Right lobe of liver (tissue), 6 donors: ENCODE measurements around the gene ENTHD1. TPM values are rescaled to one million over a fixed set of nuclear protein-coding genes. Genes with fewer than 3 reads are reported as not detected.

Experiments used
- ATAC-seq, 4 donors: fragments of 200-7000 bp; cut with Tn5 transposase; one replicate each; pipeline ENCODE4 v1.9.1; 2020; ENCODE audit warnings: mild to moderate bottlenecking in 4 of 4, moderate library complexity in 4 of 4
- DNase-seq, 3 donors: peaks; one replicate each; pipeline ENCODE4 v3.0.0-alpha.2; 2020
- H3K27ac ChIP-seq, 3 donors: fragments of 200-600 bp; one replicate each; pipeline ENCODE4 v1.8.0; 2022
- H3K27me3 ChIP-seq, 2 donors: fragments of 200-600 bp; one replicate each; pipeline ENCODE4 v1.8.0; 2022
- H3K36me3 ChIP-seq, 4 donors: fragments of 200-600 bp; sonication (generic) in 1 of 4; one replicate each; pipeline versions ENCODE4 v1.5.1 to v1.8.0; 2017 to 2022; ENCODE audit warnings: control low read depth in 1 of 4
- H3K4me1 ChIP-seq, 4 donors: fragments of 200-600 bp; sonication (generic) in 1 of 4; one replicate each; pipeline versions ENCODE4 v1.5.1 to v1.8.0; 2017 to 2022; ENCODE audit warnings: control low read depth in 1 of 4
- H3K4me3 ChIP-seq, 3 donors: fragments of 200-600 bp; one replicate each; pipeline ENCODE4 v1.8.0; 2022
- H3K9me3 ChIP-seq, 4 donors: fragments of 200-600 bp; sonication (generic) in 1 of 4; one replicate each; pipeline versions ENCODE4 v1.5.1 to v1.8.0; 2017 to 2022; ENCODE audit warnings: control low read depth in 1 of 4
- POLR2A ChIP-seq: fragments of 450-650 bp; IDR thresholded peaks from one replicate; pipeline ENCODE4 v1.6.1; 2017; ENCODE audit warnings: antibody characterized with exemption, mild to moderate bottlenecking
- WGBS: methylation state at CpG from one replicate; pipeline ENCODE4 v1.1.6; 2018; ENCODE audit warnings: low coverage, low lambda C conversion rate; ENCODE audit not compliant: insufficient coverage; ENCODE audit errors: missing lambda C conversion rate; 5-methylcytosine and 5-hydroxymethylcytosine counted together
- intact Hi-C, 2 donors: fragments of 100-400 bp; cut with DNase I; formaldehyde crosslinking; loops; one replicate each; pipeline versions ENCODE4 v1.11.2 to v1.14.1; 2022
- total RNA-seq, 6 experiments: library from RNA; depleted of rRNA in 2 of 6; stranded (reverse); fragments of >200 nt in 2 of 6; fragmentation: NEBNext Ultra II Directional in 3 of 6; extraction: Animal tissue kit (Norgen Biotek cat#: 25700) in 3 of 6; gene quantifications; one replicate each; pipeline versions ENCODE4 v1.1.0 to v1.2.4, GENCODE V29; 2016 to 2023
- TF ChIP-seq, protein P1 (sequence below), 4 donors: fragments of 200-600 bp in 3 of 4; fragments of 450-650 bp in 1 of 4; IDR thresholded peaks; one replicate each; pipeline versions ENCODE4 v1.5.1 to v1.8.0; 2016 to 2022; ENCODE audit warnings: antibody characterized with exemption in 4 of 4, mild to moderate bottlenecking in 2 of 4
- donor health status: DM: no; HTN: yes; CAD: no.
- donor health status: DM: no; HTN: no; CAD: no.
- donor health status: DM: no; HTN: no; CAD: no.
- donor health status: DM: no; HTN: yes; CAD: no.
- donor health status: DM: no; HTN: yes; CAD: no.

ENTHD1 gene
- total RNA-seq, 6 experiments from 2014 or later = not detected

DNA sequence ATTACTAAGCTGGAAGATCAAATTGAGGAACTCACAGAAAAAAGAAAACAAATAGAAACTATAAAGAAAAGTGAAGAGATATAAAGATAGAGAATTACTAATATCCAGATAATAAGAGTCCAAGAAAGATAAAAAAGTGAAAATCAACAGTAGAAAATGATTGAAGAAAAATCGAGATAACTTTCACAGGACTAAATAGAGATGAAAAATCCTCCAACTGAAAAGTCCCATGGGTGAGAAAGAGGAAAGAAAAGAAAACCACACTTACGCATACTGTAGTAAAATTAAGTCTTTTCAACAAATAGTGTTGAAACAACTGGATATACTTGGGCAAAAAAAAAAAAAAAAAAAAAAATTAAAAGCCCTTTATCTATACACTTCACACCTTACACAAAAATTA, 60.0 kb downstream of the ENTHD1 start:
- no peak for TF ChIP-seq POLR2A
- TF ChIP-seq, protein P1, sequence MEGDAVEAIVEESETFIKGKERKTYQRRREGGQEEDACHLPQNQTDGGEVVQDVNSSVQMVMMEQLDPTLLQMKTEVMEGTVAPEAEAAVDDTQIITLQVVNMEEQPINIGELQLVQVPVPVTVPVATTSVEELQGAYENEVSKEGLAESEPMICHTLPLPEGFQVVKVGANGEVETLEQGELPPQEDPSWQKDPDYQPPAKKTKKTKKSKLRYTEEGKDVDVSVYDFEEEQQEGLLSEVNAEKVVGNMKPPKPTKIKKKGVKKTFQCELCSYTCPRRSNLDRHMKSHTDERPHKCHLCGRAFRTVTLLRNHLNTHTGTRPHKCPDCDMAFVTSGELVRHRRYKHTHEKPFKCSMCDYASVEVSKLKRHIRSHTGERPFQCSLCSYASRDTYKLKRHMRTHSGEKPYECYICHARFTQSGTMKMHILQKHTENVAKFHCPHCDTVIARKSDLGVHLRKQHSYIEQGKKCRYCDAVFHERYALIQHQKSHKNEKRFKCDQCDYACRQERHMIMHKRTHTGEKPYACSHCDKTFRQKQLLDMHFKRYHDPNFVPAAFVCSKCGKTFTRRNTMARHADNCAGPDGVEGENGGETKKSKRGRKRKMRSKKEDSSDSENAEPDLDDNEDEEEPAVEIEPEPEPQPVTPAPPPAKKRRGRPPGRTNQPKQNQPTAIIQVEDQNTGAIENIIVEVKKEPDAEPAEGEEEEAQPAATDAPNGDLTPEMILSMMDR (IDR thresholded peaks at IDR 0.05) = no peak
- H3K27ac ChIP-seq = no peak overlapping the region
- peaks cover 0 to 7% of the 10 kb centered on the region in 2 donors for H3K27me3 ChIP-seq
- no peak for DNase-seq
- H3K9me3 ChIP-seq = no peaks in the 10 kb centered on the region
- 42% methylated on average over 2 of the region's 2 CpGs for WGBS
- ATAC-seq = no peak
- H3K4me3 ChIP-seq = no peak overlapping the region
- intact Hi-C loops = no loop called here
- no peaks in the 10 kb centered on the region for H3K36me3 ChIP-seq
- no peaks in the 10 kb centered on the region for H3K4me1 ChIP-seq

DNA sequence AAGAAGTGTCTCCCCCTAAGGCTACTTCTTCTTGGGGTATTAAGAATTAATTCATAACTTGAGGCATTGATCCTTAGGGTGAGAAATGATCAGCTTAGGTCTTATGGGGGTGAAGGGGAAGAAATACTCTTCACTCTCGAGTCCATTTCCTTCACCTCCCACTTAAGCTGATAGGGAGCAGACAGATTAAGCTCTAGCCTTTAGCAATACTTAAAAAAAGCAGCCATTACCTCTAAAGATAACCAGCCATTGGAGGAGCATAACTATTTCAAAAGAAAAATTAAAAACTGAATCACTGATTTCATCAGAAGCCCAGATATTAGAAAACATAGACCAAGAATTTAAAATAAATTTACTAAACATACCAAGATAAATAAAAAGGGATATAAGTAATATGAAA, 60.5 kb downstream of the ENTHD1 start:
- H3K4me1 ChIP-seq = no peaks in the 10 kb centered on the region
- H3K4me3 ChIP-seq = no peak overlapping the region
- no peak overlapping the region for H3K27ac ChIP-seq
- H3K27me3 ChIP-seq = peaks cover 0 to 7% of the 10 kb centered on the region in 2 donors
- no peak for DNase-seq
- no peaks in the 10 kb centered on the region for H3K9me3 ChIP-seq
- H3K36me3 ChIP-seq = no peaks in the 10 kb centered on the region
- TF ChIP-seq, protein P1 (IDR thresholded peaks at IDR 0.05) = no peak
- TF ChIP-seq POLR2A = no peak
- WGBS = no CpG with 5 or more reads among the region's 1 CpG
- no peak for ATAC-seq
- intact Hi-C loops = no loop called here

DNA sequence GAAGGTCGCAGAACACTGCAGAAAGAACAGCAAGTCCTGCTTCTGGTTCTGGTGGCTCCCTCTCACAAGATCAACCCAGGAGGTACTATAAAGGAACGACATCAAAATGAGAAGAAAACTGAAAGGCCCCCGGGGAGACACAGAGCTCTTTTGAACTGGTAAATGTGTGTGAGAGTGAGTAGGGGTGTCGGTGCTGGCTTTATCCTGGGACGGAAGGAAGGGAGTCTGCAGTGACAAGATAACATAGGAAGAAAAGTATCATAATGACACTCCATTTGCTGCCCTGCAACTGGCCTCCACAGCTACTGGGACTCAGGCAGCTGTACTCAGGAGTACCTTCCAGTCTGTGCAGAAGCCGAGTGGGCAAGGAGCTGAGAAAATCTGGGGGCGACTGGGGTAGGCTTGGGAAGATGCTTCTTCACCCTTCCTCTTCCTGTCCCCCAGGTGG, 60.9 kb downstream of the ENTHD1 start:
- H3K4me1 ChIP-seq = no peaks in the 10 kb centered on the region
- no peaks in the 10 kb centered on the region for H3K36me3 ChIP-seq
- intact Hi-C loops = no loop called here
- H3K27me3 ChIP-seq = peaks cover 0 to 7% of the 10 kb centered on the region in 2 donors
- DNase-seq (no peak), ATAC-seq (no peak)
- no peak overlapping the region for H3K27ac ChIP-seq
- no peak overlapping the region for H3K4me3 ChIP-seq
- H3K9me3 ChIP-seq = no peaks in the 10 kb centered on the region
- TF ChIP-seq, protein P1 (IDR thresholded peaks at IDR 0.05) = no peak
- no peak for TF ChIP-seq POLR2A
- 23% methylated on average over 7 of the region's 7 CpGs for WGBS

DNA sequence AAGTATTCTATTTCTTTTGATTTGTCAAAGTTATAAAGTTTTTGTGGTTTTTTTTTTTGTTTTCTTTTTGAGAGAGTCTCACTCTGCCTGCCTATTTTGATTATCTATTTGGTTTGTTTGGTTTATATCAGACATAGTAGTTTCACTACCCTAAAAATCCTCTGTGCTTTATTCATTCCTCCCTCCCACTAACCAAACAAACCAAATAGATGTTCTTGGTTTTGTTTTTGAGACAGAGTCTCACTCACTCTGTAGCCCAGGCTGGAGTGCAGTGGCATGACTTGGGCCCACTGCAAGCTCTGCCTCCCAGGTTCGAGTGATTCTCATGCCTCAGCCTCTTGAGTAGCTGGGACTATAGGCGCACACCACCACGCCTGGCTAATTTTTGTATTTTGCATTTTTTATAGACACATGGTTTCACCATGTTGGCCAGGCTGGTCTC, 67.9 kb downstream of the ENTHD1 start:
- DNase-seq (no peak), ATAC-seq (no peak)
- TF ChIP-seq, protein P1 (IDR thresholded peaks at IDR 0.05) = no peak
- no peak for TF ChIP-seq POLR2A
- WGBS = 38% methylated on average over 1 of the region's 3 CpGs
- no peaks in the 10 kb centered on the region for H3K4me1 ChIP-seq
- no peaks in the 10 kb centered on the region for H3K27me3 ChIP-seq
- no peak overlapping the region for H3K4me3 ChIP-seq
- no peaks in the 10 kb centered on the region for H3K36me3 ChIP-seq
- no peak overlapping the region for H3K27ac ChIP-seq
- no peaks in the 10 kb centered on the region for H3K9me3 ChIP-seq
- intact Hi-C loops = no loop called here

DNA sequence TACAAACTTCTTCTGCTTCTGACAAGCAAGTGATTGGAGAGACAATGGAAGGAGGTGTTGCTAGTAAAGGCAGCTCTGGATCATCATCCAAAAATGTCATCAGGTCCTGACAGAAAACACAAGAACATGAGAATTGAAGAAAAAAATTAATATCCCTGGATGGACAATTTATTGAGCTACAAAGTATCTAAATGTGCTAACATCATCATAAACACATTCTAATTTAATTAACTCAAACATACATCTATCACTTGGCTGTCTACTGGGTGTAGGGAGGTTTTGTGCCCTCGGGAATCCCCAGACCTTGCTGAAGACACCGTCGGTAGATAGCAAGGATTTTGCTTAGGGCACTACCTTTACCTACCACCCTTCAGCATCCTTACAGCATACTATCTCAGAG, 72.6 kb downstream of the ENTHD1 start:
- Histone ChIP-seq H3K27ac (no peak overlapping the region), H3K36me3 (no peaks in the 10 kb centered on the region), H3K9me3 (no peaks in the 10 kb centered on the region), H3K27me3 (no peaks in the 10 kb centered on the region), H3K4me1 (no peaks in the 10 kb centered on the region), H3K4me3 (no peak overlapping the region)
- no peak for TF ChIP-seq POLR2A
- TF ChIP-seq, protein P1 (IDR thresholded peaks at IDR 0.05) = no peak
- intact Hi-C loops = no loop called here
- DNase-seq (no peak), ATAC-seq (no peak)
- 42% methylated on average over 3 of the region's 3 CpGs for WGBS
